Esophagus muscularis mucosa (tissue), 4 donors: ENCODE data around the gene PRKN. TPM values are rescaled to one million over a fixed set of nuclear protein-coding genes. Genes with fewer than 3 reads are reported as not detected.

Experiments used
- DNase-seq: peaks from one replicate; pipeline ENCODE4 v3.0.0-alpha.2; 2017; ENCODE audit errors: extremely low spot score
- H3K27ac ChIP-seq, 4 donors: fragments of 200-600 bp; sonication (generic); replicated peaks in 1 of 4; 1 replicate in 3 of 4; 2 replicates in 1 of 4; pipeline ENCODE4 v1.5.1; 2016 to 2019; ENCODE audit warnings: mild to moderate bottlenecking in 1 of 4
- H3K27me3 ChIP-seq, 4 donors: fragments of 200-600 bp; sonication (generic); one replicate each; pipeline versions ENCODE4 v1.5.1 to v1.6.0; 2016 to 2019
- H3K36me3 ChIP-seq, 4 donors: fragments of 200-600 bp; sonication (generic); one replicate each; pipeline ENCODE4 v1.5.1; 2016 to 2019
- H3K4me1 ChIP-seq, 4 donors: fragments of 200-600 bp; sonication (generic); one replicate each; pipeline ENCODE4 v1.5.1; 2016 to 2019
- H3K4me3 ChIP-seq, 4 donors: fragments of 200-600 bp; sonication (generic); 1 replicate in 2 of 4; 2 replicates in 2 of 4; pipeline ENCODE4 v1.5.1; 2016 to 2019; ENCODE audit warnings: mild to moderate bottlenecking in 4 of 4, moderate library complexity in 1 of 4
- H3K9me3 ChIP-seq, 4 donors: fragments of 200-600 bp; sonication (generic); 1 replicate in 3 of 4; 2 replicates in 1 of 4; pipeline ENCODE4 v1.5.1; 2016 to 2019
- CTCF ChIP-seq, 3 experiments: fragments of 200-600 bp in 2 of 3; fragments of 450-650 bp in 1 of 3; sonication (generic) in 2 of 3; IDR thresholded peaks; one replicate each; pipeline ENCODE4 v1.5.1; 2017 to 2019; ENCODE audit warnings: antibody characterized with exemption in 3 of 3, mild to moderate bottlenecking in 2 of 3, moderate library complexity in 1 of 3
- EP300 ChIP-seq: sonication (generic); formaldehyde crosslinking; IDR thresholded peaks from one replicate; pipeline ENCODE4 v1.6.1; 2017; ENCODE audit warnings: antibody characterized with exemption
- POLR2A ChIP-seq: fragments of 450-650 bp; IDR thresholded peaks from one replicate; pipeline ENCODE4 v1.6.1; 2017; ENCODE audit warnings: antibody characterized with exemption, moderate library complexity, mild to moderate bottlenecking, low read depth
- POLR2AphosphoS5 ChIP-seq, 2 donors: sonication (generic); formaldehyde crosslinking; IDR thresholded peaks; one replicate each; pipeline ENCODE4 v1.6.1; 2017; ENCODE audit warnings: antibody characterized with exemption in 2 of 2
- WGBS: methylation state at CpG from one replicate; pipeline ENCODE4 v1.1.5; 2018; 5-methylcytosine and 5-hydroxymethylcytosine counted together
- intact Hi-C: fragments of 100-400 bp; cut with DNase I; formaldehyde crosslinking; loops from one replicate; pipeline ENCODE4 v1.15.1; 2023
- total RNA-seq, 4 donors: library from RNA; depleted of rRNA; stranded (reverse); fragments of >200 nt; gene quantifications; one replicate each; pipeline versions ENCODE4 v1.1.0 to v1.2.1, GENCODE V29; 2016

PRKN gene
- total RNA-seq, 4 donors from 2014 or later: 9.6 to 14.5 (median 10.8) TPM

GRCh38 chr6:162313922-162314660 lies 413.5 kb downstream of the PRKN start:
- peaks cover 0 to 8% (median 0%) of the 10 kb centered on the region in 4 donors for H3K4me1 ChIP-seq
- 64% methylated on average over 4 of the region's 4 CpGs for WGBS
- no peaks in the 10 kb centered on the region for H3K27me3 ChIP-seq
- no peaks in the 10 kb centered on the region for H3K36me3 ChIP-seq
- no peak overlapping the region for H3K4me3 ChIP-seq
- TF ChIP-seq POLR2AphosphoS5 (IDR thresholded peaks at IDR 0.05) (no peak), POLR2A (no peak), CTCF (IDR thresholded peaks at IDR 0.05) (no peak), EP300 (no peak)
- DNase-seq: no peak
- H3K27ac ChIP-seq: no peak overlapping the region
- intact Hi-C loops: no loop called here
- H3K9me3 ChIP-seq: no peaks in the 10 kb centered on the region

- 64% methylated on average over 5 of the region's 5 CpGs for WGBS
- no peak overlapping the region for H3K27ac ChIP-seq
- H3K4me1 ChIP-seq: no peaks in the 10 kb centered on the region
- no peaks in the 10 kb centered on the region for H3K36me3 ChIP-seq
- intact Hi-C loops: no loop called here
- no peak for DNase-seq
- H3K27me3 ChIP-seq: no peaks in the 10 kb centered on the region
- TF ChIP-seq CTCF (IDR thresholded peaks at IDR 0.05) (no peak), POLR2AphosphoS5 (IDR thresholded peaks at IDR 0.05) (no peak), POLR2A (no peak), EP300 (no peak)
- no peaks in the 10 kb centered on the region for H3K9me3 ChIP-seq
- no peak overlapping the region for H3K4me3 ChIP-seq
Measured at GRCh38 chr6:162307865-162308264, 419.7 kb downstream of the PRKN start.

- Histone ChIP-seq H3K27me3 (no peaks in the 10 kb centered on the region), H3K27ac (no peak overlapping the region), H3K36me3 (no peaks in the 10 kb centered on the region), H3K4me3 (no peak overlapping the region), H3K9me3 (no peaks in the 10 kb centered on the region), H3K4me1 (no peaks in the 10 kb centered on the region)
- no peak for TF ChIP-seq CTCF (IDR thresholded peaks at IDR 0.05)
- no peak for TF ChIP-seq POLR2AphosphoS5 (IDR thresholded peaks at IDR 0.05)
- TF ChIP-seq EP300: no peak
- TF ChIP-seq POLR2A: no peak
- intact Hi-C loops: no loop called here
- WGBS: 87% methylated on average over 7 of the region's 7 CpGs
- no peak for DNase-seq
Measured at GRCh38 chr6:162306616-162307015, 420.9 kb downstream of the PRKN start.

GRCh38 chr6:162301128-162301527 lies 426.4 kb downstream of the PRKN start:
- no peaks in the 10 kb centered on the region for H3K4me1 ChIP-seq
- TF ChIP-seq POLR2AphosphoS5 (IDR thresholded peaks at IDR 0.05) (no peak), CTCF (IDR thresholded peaks at IDR 0.05) (no peak), EP300 (no peak), POLR2A (no peak)
- DNase-seq: no peak
- no peaks in the 10 kb centered on the region for H3K9me3 ChIP-seq
- 91% methylated on average over 6 of the region's 6 CpGs for WGBS
- intact Hi-C loops: no loop called here
- H3K4me3 ChIP-seq: no peak overlapping the region
- no peaks in the 10 kb centered on the region for H3K36me3 ChIP-seq
- no peak overlapping the region for H3K27ac ChIP-seq
- H3K27me3 ChIP-seq: no peaks in the 10 kb centered on the region

GRCh38 chr6:162294029-162294428 lies 433.5 kb downstream of the PRKN start:
- WGBS: 31% methylated on average over 4 of the region's 4 CpGs
- no peak overlapping the region for H3K4me3 ChIP-seq
- no peak for TF ChIP-seq EP300
- no peak for TF ChIP-seq POLR2AphosphoS5 (IDR thresholded peaks at IDR 0.05)
- TF ChIP-seq CTCF (IDR thresholded peaks at IDR 0.05): no peak
- TF ChIP-seq POLR2A: no peak
- no peaks in the 10 kb centered on the region for H3K9me3 ChIP-seq
- no peaks in the 10 kb centered on the region for H3K27me3 ChIP-seq
- DNase-seq: no peak
- H3K36me3 ChIP-seq: no peaks in the 10 kb centered on the region
- intact Hi-C loops: no loop called here
- no peak overlapping the region for H3K27ac ChIP-seq
- peaks cover 15 to 22% (median 19%) of the 10 kb centered on the region in 4 donors for H3K4me1 ChIP-seq
